Pulmonary artery endothelial cell (primary cell): ENCODE data around the gene FRMD3. TPM values are rescaled to one million over a fixed set of nuclear protein-coding genes. Genes with fewer than 3 reads are reported as not detected.

Experiments used
- DNase-seq: peaks from one replicate; pipeline ENCODE4 v3.0.0-alpha.2; 2011; ENCODE audit warnings: low read depth, low spot score
- total RNA-seq: library from RNA; depleted of rRNA; stranded (reverse); fragments of >200 nt; gene quantifications from 2 replicates; pipeline ENCODE4 v1.2.3, GENCODE V29; 2014

The FRMD3 gene
- total RNA-seq: 11.5 and 17.2 TPM in 2 replicates

GRCh38 chr9:83538172-83538889, at the start of gene FRMD3:
Gene FRMD3 (minus strand): TSS chr9:83538401. CDS start chr9:83538231, 170 bp downstream.
- DNase-seq: peak; percentile 20

GRCh38 chr9:83584995-83585394, 46.8 kb upstream of the FRMD3 start:
- no peak for DNase-seq

GRCh38 chr9:83583151-83584014, 45.2 kb upstream of the FRMD3 start:
- no peak for DNase-seq

GRCh38 chr9:83582029-83582428, 43.8 kb upstream of the FRMD3 start:
- DNase-seq: no peak

- DNase-seq: no peak
These were observed 36.3 kb upstream of the FRMD3 start for GRCh38 chr9:83574482-83574881.

- no peak for DNase-seq
These were observed 34.3 kb upstream of the FRMD3 start for GRCh38 chr9:83572524-83572923.

- DNase-seq: no peak
These were observed 32.2 kb upstream of the FRMD3 start for GRCh38 chr9:83570359-83570758.

GRCh38 chr9:83569326-83569725, 31.1 kb upstream of the FRMD3 start:
- DNase-seq: no peak

- DNase-seq: no peak
These were observed 25.2 kb upstream of the FRMD3 start for GRCh38 chr9:83563360-83563759.

- DNase-seq: no peak
These were observed 22.1 kb upstream of the FRMD3 start for GRCh38 chr9:83560169-83560826.

GRCh38 chr9:83557771-83558170, 19.6 kb upstream of the FRMD3 start:
- DNase-seq: no peak

- DNase-seq: no peak
These were observed 19.1 kb upstream of the FRMD3 start for GRCh38 chr9:83557317-83557716.

- no peak for DNase-seq
These were observed 16.1 kb upstream of the FRMD3 start for GRCh38 chr9:83554278-83554677.

- peak; percentile 53 for DNase-seq
These were observed 5.9 kb upstream of the FRMD3 start for GRCh38 chr9:83544002-83544698.

GRCh38 chr9:83538890-83539238, 663 bp upstream of the FRMD3 start:
- DNase-seq: no peak

- DNase-seq: no peak
These were observed 650 bp downstream of the FRMD3 start for GRCh38 chr9:83537331-83538171.

- no peak for DNase-seq
These were observed 1.9 kb downstream of the FRMD3 start for GRCh38 chr9:83536332-83536731.

- DNase-seq: no peak
These were observed 2.5 kb downstream of the FRMD3 start for GRCh38 chr9:83535736-83536135.

- no peak for DNase-seq
These were observed 4.9 kb downstream of the FRMD3 start for GRCh38 chr9:83533296-83533695.

GRCh38 chr9:83526901-83527300, 11.3 kb downstream of the FRMD3 start:
- no peak for DNase-seq

GRCh38 chr9:83526211-83526610, 12.0 kb downstream of the FRMD3 start:
- no peak for DNase-seq
